Kidney (tissue), 14 donors: ENCODE data around the gene FBN2. TPM values are rescaled to one million over a fixed set of nuclear protein-coding genes. Genes with fewer than 3 reads are reported as not detected.
"Not testable (repeated sequence)": the region's sequence is repeated elsewhere in the genome, so short reads cannot be mapped to it uniquely, and the experiment has no call there.

Experiments
- DNase-seq, 5 donors: peaks; one replicate each; pipeline ENCODE4 v3.0.0-alpha.2; 2013 to 2020
- FAIRE-seq: peaks from 2 replicates; lab custom pipeline; 2012; peaks lifted over from hg19 to GRCh38; lab: Jason Lieb, UNC
- H3K27ac ChIP-seq, 2 donors: one replicate each; pipeline ENCODE4 v1.7.0; 2013; ENCODE audit warnings: low read depth in 2 of 2, low read length in 2 of 2, inconsistent platforms in 1 of 2
- H3K27me3 ChIP-seq: one replicate; pipeline ENCODE4 v1.7.1; 2013; ENCODE audit warnings: low read length, inconsistent platforms; ENCODE audit not compliant: control insufficient read depth, insufficient read depth
- H3K36me3 ChIP-seq, 3 donors: one replicate each; pipeline versions ENCODE4 v1.7.0 to v1.7.1; 2013; ENCODE audit warnings: low read length in 3 of 3, control low read depth in 1 of 3, inconsistent platforms in 1 of 3; ENCODE audit not compliant: insufficient read depth in 3 of 3, control insufficient read depth in 2 of 3
- H3K4me1 ChIP-seq, 3 donors: one replicate each; pipeline versions ENCODE4 v1.7.0 to v1.7.1; 2013; ENCODE audit warnings: low read length in 3 of 3, inconsistent platforms in 1 of 3, low read depth in 1 of 3; ENCODE audit not compliant: control insufficient read depth in 2 of 3, insufficient read depth in 2 of 3
- H3K4me3 ChIP-seq, 3 donors: one replicate each; pipeline versions ENCODE4 v1.7.0 to v1.8.1; 2013; ENCODE audit warnings: low read length in 3 of 3, control low read depth in 1 of 3, inconsistent platforms in 1 of 3
- H3K9ac ChIP-seq, 3 donors: one replicate each; pipeline versions ENCODE4 v1.7.0 to v1.7.1; 2013; ENCODE audit warnings: low read length in 3 of 3, control low read depth in 1 of 3, inconsistent platforms in 1 of 3
- H3K9me3 ChIP-seq, 3 donors: one replicate each; pipeline versions ENCODE4 v1.7.0 to v1.7.1; 2013; ENCODE audit warnings: low read length in 3 of 3, control low read depth in 1 of 3, inconsistent platforms in 1 of 3; ENCODE audit not compliant: control insufficient read depth in 2 of 3, insufficient read depth in 1 of 3
- intact Hi-C: fragments of 100-400 bp; cut with DNase I; formaldehyde crosslinking; loops from one replicate; pipeline ENCODE4 v1.11.1; 2022
- polyA plus RNA-seq: library from polyadenylated mRNA; stranded (reverse); fragments of 350-450 nt; fragmentation: Illumina TruSeq; extraction: RNeasy Lipid Tissue Mini Kit (QIAGEN cat#74804); gene quantifications from one replicate; pipeline ENCODE4 v1.2.3, GENCODE V29; 2014; ENCODE audit warnings: low read depth, low replicate concordance; ENCODE audit not compliant: insufficient read depth
- total RNA-seq: library from RNA; stranded (reverse); fragmentation: NEBNext Ultra II Directional; extraction: Animal tissue kit (Norgen Biotek cat#: 25700); gene quantifications from one replicate; pipeline ENCODE4 v1.2.1, GENCODE V29; 2021
- TF ChIP-seq, protein P1 (sequence below): IDR thresholded peaks from 3 replicates; pipeline ENCODE4 v1.5.1; 2012; ENCODE audit warnings: mild to moderate bottlenecking, moderate library complexity, borderline replicate concordance; ENCODE audit not compliant: insufficient read depth; ENCODE audit errors: extremely low read depth
- donor health status: control.
- donor health status: control.
- donor health status: control.
- donor health status: control.
- donor health status: control.
- donor health status: DM: yes; HTN: yes; CAD: no.
- donor health status: Normal renal cell carcinoma (clear cell type).

The FBN2 gene
- total and polyA plus RNA-seq, 2 donors from 2014 or later: 0.11 to 1.0 TPM

DNA sequence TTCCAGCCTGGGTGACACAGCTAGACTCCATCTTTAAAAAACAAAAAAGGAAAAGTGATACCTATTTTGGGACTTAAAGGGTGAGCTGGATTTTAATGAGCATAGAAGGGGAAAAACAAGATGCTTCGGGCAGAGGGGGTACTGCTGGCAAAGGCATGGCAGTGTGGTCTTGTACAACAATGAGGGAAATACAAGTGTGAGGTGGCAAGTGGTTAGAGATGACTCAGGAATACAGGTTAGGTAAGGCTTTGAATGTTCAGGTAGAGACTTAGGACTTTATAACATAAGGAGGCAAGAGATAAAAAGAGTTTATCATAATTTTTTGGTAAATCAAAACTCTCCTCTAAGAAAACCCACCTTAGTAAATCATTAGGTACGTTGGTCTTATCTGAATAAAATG is 132.9 kb downstream of the FBN2 start:
- intact Hi-C loops: no loop called here
- Histone ChIP-seq H3K9ac (no peak overlapping the region), H3K36me3 (no peaks in the 10 kb centered on the region), H3K27ac (no peak overlapping the region), H3K4me1 (no peaks in the 10 kb centered on the region), H3K4me3 (no peak overlapping the region), H3K9me3 (no peaks in the 10 kb centered on the region), H3K27me3 (no peaks in the 10 kb centered on the region)
- FAIRE-seq: no peak
- TF ChIP-seq, protein P1, sequence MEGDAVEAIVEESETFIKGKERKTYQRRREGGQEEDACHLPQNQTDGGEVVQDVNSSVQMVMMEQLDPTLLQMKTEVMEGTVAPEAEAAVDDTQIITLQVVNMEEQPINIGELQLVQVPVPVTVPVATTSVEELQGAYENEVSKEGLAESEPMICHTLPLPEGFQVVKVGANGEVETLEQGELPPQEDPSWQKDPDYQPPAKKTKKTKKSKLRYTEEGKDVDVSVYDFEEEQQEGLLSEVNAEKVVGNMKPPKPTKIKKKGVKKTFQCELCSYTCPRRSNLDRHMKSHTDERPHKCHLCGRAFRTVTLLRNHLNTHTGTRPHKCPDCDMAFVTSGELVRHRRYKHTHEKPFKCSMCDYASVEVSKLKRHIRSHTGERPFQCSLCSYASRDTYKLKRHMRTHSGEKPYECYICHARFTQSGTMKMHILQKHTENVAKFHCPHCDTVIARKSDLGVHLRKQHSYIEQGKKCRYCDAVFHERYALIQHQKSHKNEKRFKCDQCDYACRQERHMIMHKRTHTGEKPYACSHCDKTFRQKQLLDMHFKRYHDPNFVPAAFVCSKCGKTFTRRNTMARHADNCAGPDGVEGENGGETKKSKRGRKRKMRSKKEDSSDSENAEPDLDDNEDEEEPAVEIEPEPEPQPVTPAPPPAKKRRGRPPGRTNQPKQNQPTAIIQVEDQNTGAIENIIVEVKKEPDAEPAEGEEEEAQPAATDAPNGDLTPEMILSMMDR: no peak
- DNase-seq: no peak

DNA sequence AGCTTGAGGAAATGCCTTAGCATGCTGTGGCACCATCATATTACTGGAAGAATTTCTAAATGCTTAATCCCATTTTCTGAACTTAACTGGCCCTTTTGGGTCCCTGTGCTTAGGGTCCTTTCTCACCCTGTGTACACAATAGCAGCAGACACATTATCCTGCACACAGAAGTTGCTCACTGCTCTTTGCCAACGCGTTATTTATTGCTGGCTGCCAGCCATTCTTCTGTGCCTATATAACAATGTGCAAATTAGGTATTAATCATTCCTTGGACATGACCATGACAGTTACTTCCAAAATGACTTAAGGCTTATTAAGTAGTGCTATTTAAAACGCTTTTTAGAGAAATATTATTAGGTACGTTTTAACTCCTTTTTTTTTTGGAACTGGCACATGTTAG is 134.7 kb downstream of the FBN2 start:
- H3K4me3 ChIP-seq: no peak overlapping the region
- FAIRE-seq: no peak
- no peaks in the 10 kb centered on the region for H3K9me3 ChIP-seq
- TF ChIP-seq, protein P1: no peak
- no peaks in the 10 kb centered on the region for H3K4me1 ChIP-seq
- H3K36me3 ChIP-seq: no peaks in the 10 kb centered on the region
- intact Hi-C loops: no loop called here
- H3K27me3 ChIP-seq: no peaks in the 10 kb centered on the region
- DNase-seq: no peak
- no peak overlapping the region for H3K9ac ChIP-seq
- H3K27ac ChIP-seq: no peak overlapping the region

DNA sequence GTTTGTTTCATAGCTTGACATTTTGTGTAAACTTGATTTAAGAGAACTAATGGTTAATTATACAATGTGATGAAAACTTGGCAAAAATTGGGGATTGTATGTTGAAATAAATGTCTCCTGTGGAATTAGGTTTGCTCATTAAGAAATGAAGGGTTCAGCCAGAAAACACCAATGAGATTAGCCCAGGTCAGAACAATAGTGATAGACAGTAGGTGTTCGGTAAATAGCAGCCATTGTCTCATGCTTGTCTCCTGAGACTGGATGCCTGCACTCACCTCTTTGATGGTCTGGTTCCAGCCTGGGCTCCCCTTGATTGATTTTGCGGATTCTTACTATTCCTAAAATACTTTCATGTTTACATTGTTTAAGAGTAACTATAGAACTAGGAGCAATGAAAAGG is 135.5 kb downstream of the FBN2 start:
- H3K27ac ChIP-seq: no peak overlapping the region
- no peak overlapping the region for H3K4me3 ChIP-seq
- H3K9me3 ChIP-seq: no peaks in the 10 kb centered on the region
- H3K36me3 ChIP-seq: no peaks in the 10 kb centered on the region
- no peak for DNase-seq
- no peaks in the 10 kb centered on the region for H3K4me1 ChIP-seq
- no peak overlapping the region for H3K9ac ChIP-seq
- FAIRE-seq: no peak
- intact Hi-C loops: no loop called here
- no peaks in the 10 kb centered on the region for H3K27me3 ChIP-seq
- TF ChIP-seq, protein P1: no peak

DNA sequence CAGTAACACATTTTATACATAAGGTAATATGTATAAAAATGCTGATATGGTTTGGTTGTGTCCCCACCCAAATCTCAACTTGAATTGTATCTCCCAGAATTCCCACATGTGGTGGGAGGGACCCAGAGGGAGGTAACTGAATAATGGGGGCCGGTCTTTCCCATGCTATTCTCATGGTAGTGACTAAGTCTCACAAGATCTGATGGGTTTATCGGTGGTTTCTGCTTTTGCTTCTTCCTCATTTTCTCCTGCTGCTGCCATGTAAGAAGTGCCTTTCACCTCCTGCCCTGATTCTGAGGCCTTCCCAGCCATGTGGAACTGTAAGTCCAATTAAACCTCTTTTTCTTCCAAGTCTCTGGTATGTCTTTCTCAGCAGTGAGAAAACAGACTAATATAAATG is 137.3 kb downstream of the FBN2 start:
- intact Hi-C loops, DNase-seq, H3K36me3 ChIP-seq, H3K9me3 ChIP-seq, H3K4me1 ChIP-seq, H3K27me3 ChIP-seq, H3K27ac ChIP-seq, FAIRE-seq, H3K4me3 ChIP-seq, H3K9ac ChIP-seq: not testable (repeated sequence)
